Dermis microvascular lymphatic vessel endothelial cell (primary cell): ENCODE results near the gene TEX29. TPM values are rescaled to one million over a fixed set of nuclear protein-coding genes. Genes with fewer than 3 reads are reported as not detected.

ENCODE experiments used
- DNase-seq, 2 donors: peaks; one replicate each; pipeline versions ENCODE4 v3.0.0 to v3.0.0-alpha.2; 2010; ENCODE audit warnings: low read depth in 2 of 2
- total RNA-seq: library from RNA; depleted of rRNA; stranded (reverse); fragments of >200 nt; gene quantifications from 2 replicates; pipeline ENCODE4 v1.2.1, GENCODE V29; 2014

The TEX29 gene
- 0.13 TPM in 1 of 2 replicates, not detected in the other for total RNA-seq

DNA sequence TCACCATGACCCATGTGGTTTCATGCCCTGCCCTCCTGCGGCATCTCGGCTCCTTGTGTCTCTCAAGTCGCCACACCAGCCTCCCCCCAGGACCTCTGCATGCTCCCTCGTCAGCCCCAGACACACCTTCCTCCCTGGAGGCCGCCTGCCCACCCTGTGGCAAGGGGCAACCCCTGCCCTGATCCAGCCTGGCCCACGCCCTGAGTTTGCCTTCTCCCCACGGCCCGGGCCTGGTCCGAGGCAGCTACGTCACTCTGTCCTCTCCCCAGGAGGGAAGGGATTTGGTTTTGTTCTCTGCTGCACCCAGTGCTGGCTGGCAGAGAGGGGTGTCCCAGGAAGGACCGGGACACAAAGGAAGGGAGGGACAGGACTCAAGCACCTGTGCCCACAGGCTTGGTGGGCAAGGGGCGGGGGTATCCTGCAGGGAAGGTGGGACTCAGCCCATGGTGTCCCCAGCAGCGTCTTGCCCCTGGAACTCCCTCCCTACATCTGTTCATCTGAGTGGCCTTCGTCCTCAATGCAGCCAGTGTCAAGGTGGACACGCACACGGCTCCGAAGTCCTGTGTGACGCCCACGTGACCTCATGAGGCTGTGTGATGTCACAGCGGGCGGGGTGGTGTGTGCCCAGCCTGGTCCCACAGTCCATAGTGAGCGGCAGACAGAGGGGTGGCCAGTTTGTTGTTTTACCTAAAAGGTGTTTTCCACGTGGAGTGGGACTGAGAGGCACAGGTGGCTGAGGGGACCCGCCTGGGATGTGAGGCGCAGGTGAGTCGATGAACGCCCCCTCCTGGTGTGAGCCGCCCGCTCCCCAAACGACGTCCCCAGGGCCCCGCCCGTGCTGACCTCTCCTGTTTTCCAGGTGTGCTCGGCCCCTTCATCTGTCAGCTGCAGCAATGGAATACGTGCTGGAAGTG lies at the start of gene TEX29:
Gene TEX29 (plus strand): TSS at position 645 of the 914 bp plus-strand sequence. CDS start 249 bp downstream, at position 894.
- DNase-seq: no peak

GRCh38 chr13:111270765-111271698 lies 49.4 kb upstream of the TEX29 start:
- no peak for DNase-seq

- no peak for DNase-seq
Observed at GRCh38 chr13:111272117-111272516, 48.3 kb upstream of the TEX29 start.

GRCh38 chr13:111275382-111275781 lies 45.1 kb upstream of the TEX29 start:
- DNase-seq: peak; percentile 38 to 40

- no peak for DNase-seq
Observed at GRCh38 chr13:111275995-111276618, 44.3 kb upstream of the TEX29 start.

DNA sequence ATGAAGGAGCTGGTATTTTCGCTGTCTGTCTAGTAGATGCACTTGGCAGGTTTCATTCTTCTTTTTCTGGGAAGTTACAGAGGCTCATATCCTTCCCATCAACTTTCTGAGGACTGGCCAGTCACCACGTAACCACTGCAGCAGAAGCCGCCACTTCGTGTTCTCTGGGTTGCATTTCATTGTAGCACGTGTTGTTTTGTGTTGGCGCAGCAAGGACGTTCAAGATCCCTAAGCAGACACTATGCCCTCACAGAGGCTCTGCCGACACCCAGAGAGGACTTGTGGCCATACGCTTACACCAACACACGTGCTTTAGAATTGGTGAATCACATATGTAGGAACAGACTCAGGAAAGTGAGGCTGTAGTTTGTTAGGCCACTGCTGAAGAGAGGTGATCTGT lies 42.2 kb upstream of the TEX29 start:
- DNase-seq: no peak

DNA sequence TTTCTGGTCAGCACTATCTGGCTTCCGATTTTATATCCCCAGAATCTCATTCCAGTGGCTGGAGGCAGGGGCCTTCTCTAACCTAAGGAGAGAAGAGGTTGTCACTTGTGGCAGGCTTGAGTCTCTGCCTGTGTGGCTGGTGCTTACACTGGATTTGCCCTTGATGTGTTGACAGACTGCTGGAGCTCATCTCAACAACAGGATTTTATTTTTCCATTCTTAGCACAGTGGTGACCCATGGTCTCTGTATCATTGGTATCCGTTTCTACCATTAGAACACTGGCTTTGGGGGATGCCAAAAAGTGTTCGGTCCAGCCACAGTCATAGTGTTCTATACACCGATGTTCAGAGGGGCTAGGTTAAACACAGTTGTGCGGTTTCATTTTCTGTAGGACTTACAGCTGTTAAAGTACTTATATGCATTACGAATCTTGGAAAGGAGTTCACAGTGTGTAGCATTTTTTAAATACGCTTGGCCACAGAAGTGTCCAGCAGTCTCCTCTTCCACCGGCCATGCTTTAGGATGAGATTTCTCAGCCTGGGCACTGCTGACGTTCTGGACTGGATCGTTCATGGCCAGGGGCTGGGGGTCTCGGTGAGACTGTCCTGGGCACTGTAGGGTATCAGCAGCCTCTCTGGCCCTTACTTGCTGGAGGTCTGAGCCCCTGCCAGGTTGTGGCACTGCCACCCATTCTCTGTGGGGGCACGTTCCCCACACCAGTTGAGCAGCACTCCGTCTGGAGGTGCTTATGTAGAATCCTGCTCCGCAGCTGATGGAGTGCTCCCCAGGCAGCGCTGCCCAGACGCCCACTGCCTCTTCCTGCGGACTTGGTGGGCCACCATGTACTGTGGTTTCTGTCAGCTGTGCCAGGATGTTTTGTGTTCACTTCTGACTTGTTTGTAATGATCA lies 41.4 kb upstream of the TEX29 start:
- no peak for DNase-seq

GRCh38 chr13:111280226-111280625 lies 40.2 kb upstream of the TEX29 start:
- no peak for DNase-seq

GRCh38 chr13:111280681-111281585 lies 39.5 kb upstream of the TEX29 start:
- no peak for DNase-seq

GRCh38 chr13:111281751-111282311 lies 38.6 kb upstream of the TEX29 start:
- no peak for DNase-seq

DNA sequence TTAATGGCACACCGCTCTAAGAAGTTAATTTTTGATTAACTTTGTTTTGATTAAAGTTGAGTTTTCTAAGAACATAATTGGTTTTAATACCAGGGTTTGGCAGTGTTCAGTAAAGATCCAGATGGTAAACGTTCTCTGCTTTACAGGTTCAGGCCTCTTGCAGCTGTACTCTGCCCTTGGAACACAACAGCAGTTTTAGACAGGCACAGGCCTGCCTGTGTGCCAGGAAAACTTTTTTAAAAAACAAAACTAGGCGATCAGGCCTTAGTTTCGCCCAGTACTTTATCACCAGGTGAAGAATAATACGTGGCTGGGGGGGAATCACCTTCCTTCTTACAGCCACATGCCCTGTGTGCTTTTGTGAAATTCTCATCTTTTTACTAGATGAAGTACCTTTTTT lies 38.0 kb upstream of the TEX29 start:
- DNase-seq: no peak

GRCh38 chr13:111282997-111283396 lies 37.4 kb upstream of the TEX29 start:
- DNase-seq: no peak

- DNase-seq: no peak
Observed at GRCh38 chr13:111283457-111283856, 37.0 kb upstream of the TEX29 start.

DNA sequence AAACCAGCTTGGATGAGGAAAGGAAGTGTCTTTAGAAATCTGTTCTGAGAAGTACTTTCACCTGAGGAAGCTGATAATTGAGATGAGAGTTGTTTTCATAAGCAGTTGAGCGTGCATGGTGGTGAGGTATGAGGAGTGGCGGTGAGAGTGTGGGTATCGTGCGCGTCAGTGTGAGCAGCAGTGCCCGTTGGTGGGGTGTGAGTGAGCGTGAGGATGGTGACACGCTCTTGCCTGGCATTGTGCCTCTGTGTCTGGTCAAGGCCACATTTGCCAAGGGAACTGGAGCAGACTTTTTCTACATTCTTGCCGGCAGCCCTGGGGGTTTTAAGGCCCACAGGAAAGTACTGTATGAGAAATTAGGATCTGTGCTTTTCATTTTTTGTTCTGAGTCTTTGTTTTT lies 36.5 kb upstream of the TEX29 start:
- no peak for DNase-seq

GRCh38 chr13:111284565-111284964 lies 35.9 kb upstream of the TEX29 start:
- no peak for DNase-seq

DNA sequence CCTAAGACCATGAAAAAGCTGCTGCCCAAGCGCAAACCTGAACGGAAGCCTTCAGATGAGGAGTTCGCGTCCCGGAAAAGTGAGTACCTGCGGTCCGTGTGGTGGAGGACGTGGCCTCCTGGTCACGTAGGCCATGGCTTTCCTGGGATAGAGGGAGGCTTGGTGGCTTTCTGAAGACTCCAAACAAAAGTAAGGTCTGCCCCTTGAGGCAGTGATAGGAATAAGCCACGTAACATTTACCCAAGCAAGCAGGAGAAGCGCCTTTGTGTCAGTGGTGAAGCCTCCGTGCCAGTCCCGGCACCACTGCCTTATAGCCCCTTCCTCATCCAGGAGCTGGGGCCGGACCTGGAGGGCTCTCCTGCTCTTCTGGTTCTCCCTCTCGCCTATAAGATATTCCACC lies 34.3 kb upstream of the TEX29 start:
- no peak for DNase-seq

GRCh38 chr13:111286749-111287148 lies 33.7 kb upstream of the TEX29 start:
- DNase-seq: no peak

DNA sequence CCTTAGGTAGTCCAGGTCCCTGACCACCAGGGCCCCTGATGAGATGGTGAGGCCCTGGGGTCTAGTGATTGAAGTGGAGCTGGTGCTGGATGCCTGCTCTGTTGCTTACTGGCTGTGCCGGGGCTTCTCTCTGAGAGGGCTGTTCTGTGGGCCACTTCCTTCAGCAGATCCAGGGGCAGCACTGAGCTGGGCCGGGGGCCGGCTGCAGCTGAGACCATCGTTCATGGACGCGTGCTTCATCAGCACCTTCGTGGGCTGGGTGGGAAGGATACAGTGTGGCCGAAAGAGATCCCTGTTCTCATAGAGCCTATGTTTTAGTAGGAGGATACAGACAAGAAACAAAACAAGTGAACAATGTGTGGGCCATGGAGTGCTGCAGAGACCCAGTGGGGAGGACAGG lies 33.2 kb upstream of the TEX29 start:
- no peak for DNase-seq

DNA sequence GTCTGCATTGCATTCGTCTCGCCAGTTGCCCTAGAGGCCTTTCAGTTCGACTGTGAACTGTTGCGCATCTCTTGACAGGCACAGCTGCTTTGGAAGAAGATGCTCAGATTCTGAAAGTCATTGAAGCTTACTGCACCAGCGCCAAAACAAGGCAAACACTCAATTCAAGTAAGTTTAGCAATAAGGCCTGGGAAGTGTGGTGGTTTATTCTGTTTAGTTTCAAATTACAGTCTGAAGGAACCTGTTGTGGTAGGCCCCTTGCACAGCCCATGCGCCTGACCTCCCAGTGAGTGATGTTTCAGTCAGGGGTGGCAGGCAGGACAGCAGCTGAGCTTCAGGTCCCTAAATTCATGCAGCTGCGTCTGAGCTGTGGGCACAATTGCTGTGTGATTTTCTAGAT lies 32.2 kb upstream of the TEX29 start:
- DNase-seq: no peak
